Measurements from ENCODE around the gene EHMT1. TPM values are rescaled to one million over a fixed set of nuclear protein-coding genes. Genes with fewer than 3 reads are reported as not detected.

The EHMT1 gene
- polyA plus RNA-seq, 3 donors, result 10.1 to 46.5 (median 15.0) TPM

Small RNAs within 50 kb of the gene (small RNA-seq; reads per million reads assigned to genes)
- not detected for gene MIR602 (ENCODE audit: insufficient read length, low read depth)
- gene RF00017 (ENCODE audit: insufficient read length, low read depth), result not detected

Other genes starting within 250 kb of the EHMT1 start
- 10 to 100 TPM in 1 of 3 donors, 1 to 10 TPM in 2; 2.0 to 10.8 (median 3.0) TPM for gene EXD3, start 195.8 kb upstream of the EHMT1 start, polyA plus RNA-seq
- gene NOXA1, start 195.6 kb upstream of the EHMT1 start, polyA plus RNA-seq, result 1 to 10 TPM; 1.3 to 9.4 (median 1.6) TPM
- gene ENTPD8, start 177.6 kb upstream of the EHMT1 start, polyA plus RNA-seq, result not detected
- 10 to 100 TPM in 1 of 3 donors, 1 to 10 TPM in 2; 4.6 to 68.4 (median 5.3) TPM for gene NSMF, start 159.7 kb upstream of the EHMT1 start, polyA plus RNA-seq
- 1 to 10 TPM in 1 of 3 donors, under 1 TPM in 2; 0.10 to 1.1 (median 0.14) TPM for gene PNPLA7, start 68.6 kb upstream of the EHMT1 start, polyA plus RNA-seq
- 10 to 100 TPM; 17.3 to 49.4 (median 33.2) TPM for gene MRPL41, start 67.1 kb upstream of the EHMT1 start, polyA plus RNA-seq
- gene DPH7, start 40.1 kb upstream of the EHMT1 start, polyA plus RNA-seq, result 10 to 100 TPM; 13.1 to 45.6 (median 14.2) TPM
- 10 to 100 TPM in 1 of 3 donors, 1 to 10 TPM in 2; 1.9 to 12.4 (median 4.5) TPM for gene ZMYND19, start 28.5 kb upstream of the EHMT1 start, polyA plus RNA-seq
- gene ARRDC1, start 13.3 kb upstream of the EHMT1 start, polyA plus RNA-seq, result 100 to 1,000 TPM in 1 of 3 donors, 10 to 100 TPM in 2; 83.2 to 454 (median 87.6) TPM